Renal cortical epithelial cell (primary cell): Measurements from ENCODE around the gene TBC1D12. TPM values are rescaled to one million over a fixed set of nuclear protein-coding genes. Genes with fewer than 3 reads are reported as not detected.
A peak's percentile ranks its signal among the peaks of the same experiment; 100 is the strongest.
"Not testable (repeated sequence)": the region's sequence is repeated elsewhere in the genome, so short reads cannot be mapped to it uniquely, and the experiment has no call there.

ENCODE experiments used
- DNase-seq: peaks from one replicate; pipeline ENCODE4 v3.0.0-alpha.2; 2011; ENCODE audit warnings: low read depth
- total RNA-seq: library from RNA; depleted of rRNA; stranded (reverse); fragments of >200 nt; gene quantifications from 2 replicates; pipeline ENCODE4 v1.2.3, GENCODE V29; 2014

Gene TBC1D12
- 16.5 and 18.4 TPM in 2 replicates for total RNA-seq

DNA sequence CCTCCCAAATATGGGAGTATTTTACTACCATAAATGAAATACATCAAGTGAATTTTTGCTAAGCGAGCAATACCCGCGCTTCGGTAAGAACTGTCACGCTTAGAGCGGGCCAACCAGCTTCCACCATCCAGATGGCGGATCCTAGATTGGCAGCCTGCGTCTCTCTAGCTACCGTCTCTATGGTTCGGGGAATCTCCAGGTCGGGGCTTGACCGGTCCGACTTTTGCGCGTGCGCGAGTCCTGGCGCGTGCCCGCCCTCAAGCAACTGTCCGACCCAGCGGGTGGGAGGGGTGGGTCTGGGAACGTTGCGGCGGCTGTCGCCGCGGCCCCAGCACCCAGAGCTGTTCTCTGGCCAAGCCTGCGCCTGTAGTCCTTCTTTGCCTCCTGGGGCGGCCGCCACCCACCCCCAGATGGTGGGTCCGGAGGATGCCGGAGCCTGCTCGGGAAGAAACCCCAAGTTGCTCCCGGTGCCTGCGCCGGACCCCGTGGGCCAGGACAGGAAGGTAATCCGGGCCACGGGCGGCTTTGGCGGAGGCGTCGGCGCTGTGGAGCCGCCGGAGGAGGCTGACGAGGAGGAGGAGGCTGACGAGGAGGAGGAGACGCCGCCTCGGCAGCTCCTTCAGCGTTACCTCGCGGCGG lies at the start of gene TBC1D12:
Gene TBC1D12, plus strand, starts transcription at position 338 of the 639 bp plus-strand sequence. Its CDS starts 73 bp downstream, at position 411.
- peak; percentile 93 for DNase-seq

DNA sequence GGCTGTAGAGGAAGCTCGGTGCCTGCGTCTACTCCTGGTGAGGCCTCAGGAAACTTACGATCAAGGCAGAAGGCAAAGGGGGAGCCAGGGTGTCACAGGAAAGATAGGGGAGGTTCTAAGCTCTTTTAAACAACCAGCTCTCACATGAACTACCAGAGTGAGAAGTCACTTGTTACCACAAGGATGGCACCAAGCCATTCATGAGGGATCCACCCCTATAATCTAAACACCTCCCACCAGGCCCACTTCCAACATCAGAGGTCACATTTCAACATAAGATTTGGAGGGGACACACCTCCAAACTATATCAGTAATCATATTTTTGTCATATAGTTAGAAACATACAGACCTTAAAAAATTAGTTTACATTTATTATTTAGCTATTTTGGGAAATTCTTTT lies 49.0 kb upstream of the TBC1D12 start:
- no peak for DNase-seq

DNA sequence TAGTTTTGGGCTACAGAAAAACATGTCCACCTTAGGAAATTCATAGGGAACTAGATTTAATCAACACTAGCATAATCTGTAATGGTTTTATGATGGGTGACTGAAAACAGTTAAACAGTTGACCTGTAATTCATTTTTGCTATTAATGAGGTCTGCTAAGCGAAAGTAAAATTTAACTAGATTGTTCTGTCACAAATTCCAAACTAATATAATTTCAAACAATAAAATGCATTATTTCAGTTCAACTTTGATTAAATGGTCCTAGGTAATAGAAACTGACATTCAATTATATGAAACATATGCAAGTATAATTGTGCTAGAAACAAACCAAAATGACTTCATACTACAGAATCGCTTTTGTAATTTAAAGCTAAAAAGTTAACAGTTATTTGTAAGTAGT lies 46.5 kb upstream of the TBC1D12 start:
- no peak for DNase-seq

DNA sequence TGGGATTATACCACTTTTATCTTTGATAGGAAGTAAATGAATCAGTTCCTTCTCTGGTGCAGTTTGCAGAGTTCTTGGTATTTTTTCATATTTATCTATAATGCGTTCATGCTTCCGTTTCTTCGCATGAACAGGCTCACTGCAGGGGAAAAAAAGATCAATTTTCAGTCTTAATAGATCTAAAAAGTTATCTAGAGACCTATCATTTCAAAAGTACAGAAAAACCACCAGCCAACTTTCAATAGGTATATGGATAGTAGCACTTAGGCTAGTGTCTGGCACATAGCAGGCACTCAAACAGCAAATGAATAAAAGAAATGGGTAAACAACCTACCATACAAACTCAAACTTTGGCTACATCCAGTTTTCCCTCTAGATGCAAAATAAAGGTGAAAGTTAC lies 45.1 kb upstream of the TBC1D12 start:
- no peak for DNase-seq

DNA sequence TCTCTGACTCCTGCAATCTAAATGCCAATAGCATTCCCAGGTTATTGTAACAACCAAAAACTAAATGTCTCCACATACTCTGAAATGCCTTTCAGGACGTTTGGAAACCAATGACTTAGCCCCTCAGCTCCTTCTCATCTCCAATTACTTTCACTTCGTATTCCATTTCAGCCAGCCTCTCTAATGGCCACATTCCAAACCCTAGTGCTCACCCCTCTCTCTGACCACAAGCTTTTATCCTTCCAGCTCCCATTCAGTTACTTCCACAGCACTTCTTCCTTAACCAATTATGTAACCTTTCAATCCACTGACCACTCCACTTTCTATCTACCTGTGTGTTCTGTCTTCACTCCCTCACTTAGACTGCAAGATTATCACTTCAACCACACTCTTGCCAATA lies 43.9 kb upstream of the TBC1D12 start:
- DNase-seq, result peak; percentile 94

DNA sequence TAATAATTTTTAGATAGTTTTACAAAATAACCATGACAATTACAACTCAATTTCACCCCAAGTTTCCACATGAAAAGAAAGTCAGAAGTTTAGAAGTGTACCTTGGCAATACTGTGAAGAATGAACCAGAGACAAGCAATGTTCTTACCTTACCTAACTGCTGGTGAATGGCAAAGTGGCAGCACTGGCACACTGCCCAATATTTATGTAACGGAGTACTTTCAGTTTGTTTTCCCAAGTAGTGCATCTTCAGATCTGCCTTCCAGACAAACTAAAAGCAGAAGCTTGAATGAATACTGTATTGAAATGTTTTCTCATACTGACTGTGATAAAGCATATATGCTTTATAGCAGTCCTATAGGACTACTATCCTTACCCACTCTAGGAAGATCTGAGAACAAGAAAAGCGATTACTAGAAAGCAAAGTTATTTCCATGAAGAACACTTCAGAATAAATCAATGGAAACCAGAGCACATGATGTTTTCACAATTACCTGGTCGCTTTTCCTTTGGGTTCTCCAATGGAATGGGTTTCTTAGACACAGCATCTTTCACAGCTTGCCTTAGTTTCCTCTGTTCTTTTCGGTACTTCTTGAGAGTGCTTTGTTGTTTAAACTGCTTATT lies 41.1 kb upstream of the TBC1D12 start:
- DNase-seq, result peak; percentile 52

DNA sequence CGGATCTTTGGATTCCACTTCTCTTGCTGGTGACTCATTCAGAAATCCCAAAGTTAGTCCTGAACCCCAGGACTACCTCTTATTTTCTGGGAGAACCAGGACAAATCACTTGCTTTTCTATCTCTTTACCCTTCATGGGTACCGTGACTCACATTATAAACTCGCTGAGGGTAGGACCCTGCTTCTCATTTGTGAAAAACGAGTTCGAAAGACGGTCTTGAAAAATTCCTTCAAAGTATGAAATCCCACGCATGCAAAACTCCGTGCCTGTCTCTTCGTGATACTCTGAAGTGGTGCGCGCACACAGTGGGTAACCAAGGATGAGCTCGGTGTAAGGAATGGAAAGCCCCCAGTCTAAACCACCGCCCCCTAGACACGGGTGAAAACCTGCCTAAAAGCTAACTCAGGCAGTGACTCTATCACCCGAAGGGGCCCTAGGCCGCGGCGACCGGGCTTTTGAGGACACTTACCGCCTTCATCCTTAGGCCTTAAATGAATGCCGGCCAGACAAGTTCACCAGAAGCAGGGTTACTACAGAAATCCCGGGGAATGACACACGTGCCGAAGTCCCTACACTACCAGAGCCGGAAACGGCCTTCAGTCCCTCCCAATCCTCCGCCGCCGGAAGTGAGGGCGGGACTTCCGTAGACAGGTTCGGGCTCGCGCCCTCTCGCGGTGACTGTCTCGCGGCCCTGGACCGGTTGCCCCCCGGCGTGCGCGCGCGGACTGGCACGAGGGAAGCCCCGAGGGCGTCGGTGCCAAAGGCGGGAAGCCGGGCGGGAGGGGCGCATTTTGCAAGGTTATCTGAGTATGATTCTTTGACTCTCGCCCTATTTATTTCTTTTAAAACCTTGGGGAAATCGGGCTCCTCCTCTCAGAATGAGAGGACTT lies 39.7 kb upstream of the TBC1D12 start, which contains the start of gene NOC3L:
Gene NOC3L, minus strand, starts transcription at position 580 of the 891 bp plus-strand sequence. Its CDS starts 101 bp downstream, at position 479.
- DNase-seq, result peak; percentile 89

DNA sequence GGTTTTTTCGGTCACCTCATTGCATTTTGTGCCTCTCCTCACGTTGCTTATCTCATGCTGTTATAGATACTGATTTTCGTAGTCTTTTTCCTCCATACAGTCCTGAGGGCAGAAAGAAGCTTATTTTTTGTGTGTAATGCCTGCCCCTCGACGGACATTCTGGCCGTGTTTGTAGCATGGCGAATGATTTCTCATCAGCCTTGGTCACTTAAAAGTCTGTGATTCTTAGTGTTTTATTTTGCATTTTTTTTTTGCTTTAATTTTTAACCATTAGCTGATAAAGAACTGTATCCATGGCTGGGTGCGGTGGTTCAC lies 39.1 kb upstream of the TBC1D12 start:
- DNase-seq, result no peak

DNA sequence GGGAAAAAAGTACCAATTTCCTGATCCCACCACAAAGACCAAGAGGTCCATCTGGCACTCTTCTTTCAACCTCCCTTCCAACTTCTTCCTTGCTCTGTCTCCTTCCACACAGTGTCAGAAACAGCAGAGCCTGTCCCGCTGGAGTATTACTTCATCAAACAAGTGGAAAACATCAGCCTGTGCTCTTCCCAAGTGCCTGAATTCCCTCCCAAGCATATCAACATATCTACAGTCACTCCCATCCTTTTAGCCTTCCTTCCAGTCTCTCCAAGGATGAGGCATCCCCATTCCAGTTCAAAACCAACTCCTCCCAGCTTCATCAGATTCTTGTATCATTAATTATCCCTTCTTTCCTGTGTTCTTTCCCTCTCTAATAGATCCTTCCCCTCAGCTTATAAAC lies 37.9 kb upstream of the TBC1D12 start:
- DNase-seq, result no peak

DNA sequence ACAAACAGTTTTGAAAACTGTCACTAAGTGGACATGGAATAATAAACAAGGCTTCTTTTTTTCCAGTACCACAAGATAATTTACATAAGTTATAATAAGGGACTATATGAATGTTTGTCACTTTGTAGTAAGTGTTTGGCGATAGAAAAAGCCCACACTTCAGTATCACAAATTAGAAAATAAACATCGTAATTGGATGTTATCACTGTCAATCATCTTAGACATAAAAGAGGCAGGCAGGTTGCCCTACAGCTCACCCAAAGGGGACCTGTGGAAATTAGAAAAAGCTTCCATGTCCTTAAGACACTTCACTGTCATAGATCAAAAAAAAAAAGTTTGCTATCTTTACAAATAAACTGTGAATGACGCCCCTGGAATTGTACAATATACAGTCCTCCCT lies 36.0 kb upstream of the TBC1D12 start:
- no peak for DNase-seq

DNA sequence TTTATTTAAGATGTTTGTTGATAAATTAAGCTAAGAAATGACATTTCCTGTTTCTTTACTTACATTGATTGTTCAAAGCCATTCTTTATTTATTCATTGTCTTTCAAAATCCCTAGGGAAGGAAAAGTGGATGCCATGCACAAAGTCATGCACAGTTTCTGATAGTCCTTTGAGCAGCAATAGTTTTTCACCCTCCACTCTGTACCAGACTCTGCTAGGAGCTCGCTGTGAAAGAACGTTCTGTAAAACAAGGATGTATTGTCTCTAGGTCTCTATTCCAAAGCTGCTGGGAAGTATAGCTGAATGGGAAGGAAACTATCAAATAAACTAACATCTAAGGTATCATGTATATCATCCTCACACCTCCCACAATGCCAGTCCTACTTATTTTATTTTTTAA lies 31.8 kb upstream of the TBC1D12 start:
- no peak for DNase-seq

DNA sequence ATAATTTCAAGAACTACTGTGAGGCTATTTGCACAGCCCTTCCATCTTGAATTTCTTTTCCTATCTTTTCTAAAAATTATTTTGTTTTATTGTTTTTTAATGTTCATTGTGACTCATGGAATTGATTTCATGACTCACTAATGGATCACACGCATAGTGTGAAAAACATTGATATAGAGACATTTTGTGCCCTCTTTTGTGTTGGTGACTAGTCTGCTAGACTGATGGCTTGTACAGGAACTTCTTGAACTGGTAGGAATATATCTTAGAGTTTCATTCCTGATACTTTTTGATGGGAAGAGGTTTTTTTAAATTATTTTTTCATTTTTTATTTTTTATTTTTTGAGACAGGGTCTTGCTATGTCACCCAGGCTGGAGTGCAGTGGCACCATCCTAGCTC lies 27.0 kb upstream of the TBC1D12 start:
- DNase-seq, result no peak

DNA sequence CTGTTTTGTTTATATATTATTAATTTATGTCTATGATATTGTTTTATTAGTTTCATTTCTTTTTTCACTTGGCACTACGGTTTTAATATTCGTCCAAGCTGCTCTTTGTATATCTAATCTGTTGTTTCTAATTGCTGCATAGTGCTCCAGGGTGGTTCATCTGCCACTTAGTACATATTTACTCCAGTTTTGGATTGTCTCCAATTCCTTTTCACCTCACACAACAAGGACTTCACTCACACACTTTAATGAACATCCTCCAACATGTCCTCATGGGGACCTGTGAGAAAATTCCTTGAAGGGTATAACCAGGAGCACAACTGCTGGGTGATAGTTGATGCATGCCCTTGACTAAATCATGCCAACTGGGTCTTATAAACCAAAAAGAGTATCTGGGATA lies 25.5 kb upstream of the TBC1D12 start:
- no peak for DNase-seq

DNA sequence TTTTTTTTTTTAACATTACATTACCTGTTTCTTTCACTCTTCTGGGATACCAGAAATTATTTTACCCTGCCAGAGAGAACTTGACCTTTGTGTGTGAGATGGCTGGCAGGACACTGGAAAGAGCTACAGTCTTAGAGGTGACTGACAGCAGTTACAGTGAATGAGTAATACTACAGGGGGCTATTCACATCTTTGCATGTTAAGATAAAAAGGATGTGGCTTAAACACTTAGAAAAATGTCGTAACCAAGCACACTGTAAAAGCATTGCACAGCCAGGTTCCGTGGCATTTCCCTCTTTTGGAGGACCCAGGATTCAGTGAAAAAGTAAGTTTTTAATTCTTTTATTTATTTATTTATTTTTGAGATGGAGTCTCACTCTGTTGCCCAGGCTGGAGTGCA lies 18.8 kb upstream of the TBC1D12 start:
- DNase-seq, result no peak

DNA sequence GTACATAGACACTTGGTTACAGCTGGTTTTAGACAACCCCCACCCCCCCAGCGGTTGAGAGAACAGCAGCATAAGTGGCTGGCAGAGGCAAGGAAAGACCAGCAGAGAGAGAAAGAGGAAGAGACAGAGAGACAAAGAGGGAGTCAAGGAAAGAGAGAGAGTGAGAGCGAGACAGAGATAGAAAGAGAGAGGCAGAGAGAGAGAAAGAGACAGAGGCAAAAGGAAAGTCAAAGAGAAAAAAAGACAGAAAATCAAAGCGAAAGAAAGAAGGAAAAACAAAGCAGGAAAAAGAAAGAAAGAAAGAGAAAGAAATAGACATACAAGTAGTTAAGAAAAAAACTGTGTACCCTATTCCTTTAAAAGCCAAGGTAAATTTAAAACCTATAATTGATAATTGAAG lies 16.6 kb upstream of the TBC1D12 start:
- not testable (repeated sequence) for DNase-seq

DNA sequence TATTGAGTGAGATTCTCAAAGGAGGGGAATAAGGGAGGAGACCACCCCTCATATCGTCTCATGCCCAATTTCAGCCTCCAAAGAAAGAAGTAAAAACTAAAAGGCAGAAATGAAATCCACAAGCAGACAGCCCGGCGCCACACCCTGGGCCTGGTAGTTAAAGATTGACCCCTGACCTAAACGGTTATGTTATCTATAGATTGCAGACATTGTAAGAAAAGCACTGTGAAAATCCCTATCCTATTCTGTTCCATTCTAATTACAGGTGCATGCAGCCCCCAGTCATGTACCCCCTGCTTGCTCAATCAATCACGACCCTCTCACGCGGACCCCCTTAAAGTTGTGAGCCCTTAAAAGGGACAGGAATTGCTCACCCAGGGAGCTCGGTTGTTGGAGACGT lies 10.2 kb upstream of the TBC1D12 start:
- DNase-seq, result not testable (repeated sequence)

DNA sequence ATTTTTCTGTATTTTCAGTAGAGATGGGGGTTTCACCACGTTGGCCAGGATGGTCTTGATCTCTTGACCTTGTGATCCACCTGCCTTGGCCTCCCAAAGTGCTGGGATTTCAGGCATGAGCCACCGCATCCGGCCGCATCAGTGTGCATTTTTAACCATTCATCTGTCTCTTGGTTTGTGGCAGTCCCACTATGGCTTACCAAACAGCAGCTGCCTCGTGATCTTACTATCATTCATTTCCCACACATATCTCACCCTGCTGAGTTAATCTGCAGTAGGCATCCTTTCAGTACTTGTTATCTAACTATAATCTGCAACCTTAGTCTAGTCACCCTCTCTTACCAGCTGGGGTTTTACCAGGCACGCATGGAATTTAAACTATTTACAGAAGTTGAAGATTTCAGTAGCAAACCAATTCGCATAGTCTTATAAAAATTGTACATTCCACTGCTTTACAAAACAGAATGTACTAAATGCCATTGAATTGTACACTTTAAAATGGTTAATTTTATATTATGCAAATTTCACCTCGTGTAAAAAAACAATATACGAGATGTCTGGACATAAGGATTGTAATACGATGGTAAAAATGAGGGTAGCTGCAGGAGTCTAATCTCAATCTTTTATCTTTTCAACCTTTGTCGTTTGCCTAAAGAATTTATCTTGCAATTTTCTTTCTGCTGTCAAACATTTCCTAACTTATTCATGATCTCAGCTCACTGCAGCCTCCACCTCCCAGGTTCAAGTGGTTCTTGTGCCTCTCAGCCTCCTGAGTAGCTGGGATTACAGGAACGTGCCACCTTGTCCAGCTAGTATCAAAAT lies 4.6 kb upstream of the TBC1D12 start:
- peak; percentile 28 for DNase-seq

DNA sequence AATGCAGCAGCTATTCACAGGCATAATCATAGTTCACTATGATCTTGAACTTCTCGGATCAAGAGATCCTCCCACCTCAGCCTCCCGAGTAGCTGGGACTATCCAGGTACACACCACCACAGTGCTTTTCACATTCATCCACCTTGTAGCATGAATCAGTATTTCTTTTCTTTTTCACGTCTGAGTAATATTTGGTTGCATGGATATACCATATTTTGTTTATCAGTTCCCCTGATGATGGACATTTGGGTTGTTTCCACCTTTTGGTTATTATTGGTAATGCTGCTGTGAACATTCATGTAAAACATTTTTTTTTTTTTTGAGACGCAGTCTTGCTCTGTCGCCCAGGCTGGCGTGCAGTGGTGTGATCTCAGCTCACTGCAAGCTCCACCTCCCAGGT lies 3.6 kb upstream of the TBC1D12 start:
- DNase-seq, result no peak

DNA sequence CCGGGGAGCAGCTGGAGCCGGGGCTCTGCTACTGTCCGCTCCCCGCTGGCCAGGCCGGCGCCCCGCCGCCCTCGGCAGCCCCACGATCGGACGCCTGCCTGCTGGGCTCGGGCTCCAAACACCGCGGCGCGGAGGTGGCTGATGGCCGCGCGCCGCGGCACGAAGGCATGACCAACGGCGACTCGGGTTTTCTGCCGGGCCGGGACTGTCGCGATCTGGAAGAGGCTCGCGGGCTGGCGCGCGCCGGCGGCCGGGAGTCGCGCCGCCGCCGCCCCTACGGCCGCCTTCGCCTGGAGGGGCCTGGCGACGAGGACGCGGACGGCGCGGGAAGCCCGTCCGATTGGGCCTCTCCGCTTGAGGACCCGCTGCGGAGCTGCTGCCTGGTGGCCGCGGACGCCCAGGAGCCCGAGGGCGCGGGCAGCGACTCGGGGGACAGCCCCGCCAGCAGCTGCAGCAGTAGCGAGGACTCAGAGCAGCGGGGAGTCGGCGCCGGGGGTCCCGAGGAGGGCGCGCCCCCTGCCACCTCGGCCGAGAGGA lies 570 bp downstream of the TBC1D12 start:
- DNase-seq, result no peak

DNA sequence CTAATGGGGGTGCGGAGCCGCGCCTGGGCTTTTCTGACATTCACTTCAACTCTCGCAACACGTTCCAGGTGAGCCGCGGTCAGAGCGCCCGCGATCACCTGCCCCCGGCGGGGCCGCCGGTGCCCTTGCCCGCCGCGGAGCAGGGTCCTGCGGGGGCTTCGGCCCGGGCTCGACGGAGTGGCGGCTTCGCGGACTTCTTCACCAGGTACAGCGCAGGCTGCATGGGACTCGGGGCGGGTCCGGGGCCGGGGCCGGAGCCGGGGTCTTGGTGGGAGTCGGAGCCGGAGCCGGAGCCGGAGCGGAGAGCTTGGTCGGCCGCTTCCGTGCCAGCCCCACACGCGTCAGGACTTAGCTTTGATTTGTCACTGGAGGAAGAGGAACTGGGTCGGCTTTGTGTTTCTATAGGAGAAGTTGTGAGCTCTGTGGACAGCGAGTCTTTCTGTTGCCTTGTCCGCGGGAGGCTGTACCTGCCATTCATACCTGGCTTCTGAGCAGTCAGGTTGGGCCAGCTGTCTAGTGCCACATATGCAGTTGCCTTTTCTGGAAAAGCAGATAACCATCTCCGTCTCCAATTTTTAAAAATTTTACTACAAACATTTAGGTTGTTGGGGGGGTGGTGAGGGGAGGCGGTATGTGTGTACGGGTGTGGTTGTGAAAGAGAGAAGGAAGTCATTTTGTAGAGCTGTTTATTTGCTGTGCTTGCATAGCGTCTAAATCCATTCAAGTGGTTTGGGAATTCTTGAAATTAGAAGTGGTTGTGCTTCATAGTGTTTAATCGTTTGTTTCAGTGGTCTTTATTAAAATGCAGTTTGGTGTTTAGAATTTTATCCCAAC lies 1.3 kb downstream of the TBC1D12 start:
- DNase-seq, result peak; percentile 74

DNA sequence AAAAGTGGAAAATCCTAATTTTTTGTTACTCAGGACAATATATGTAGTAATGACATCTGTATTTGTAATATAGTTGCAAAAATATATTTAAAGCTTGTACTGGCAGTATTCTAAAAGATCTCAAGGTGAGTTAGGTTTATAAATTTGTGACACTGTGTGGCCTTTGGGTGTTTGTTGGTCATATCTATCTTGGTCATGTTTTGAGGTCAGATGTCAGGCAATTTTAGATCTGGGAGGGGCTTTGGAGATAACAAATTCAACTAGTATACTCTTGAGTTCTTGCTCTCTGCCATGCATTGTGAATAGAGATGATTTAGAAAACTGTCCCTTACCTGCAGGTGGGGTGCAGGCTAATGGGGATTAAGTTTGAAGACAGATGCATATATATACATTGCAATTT lies 3.1 kb downstream of the TBC1D12 start:
- no peak for DNase-seq
